ENCODE measurements around the gene LRRC46.

- TF ChIP-seq TAF1 (IDR thresholded peaks at IDR 0.05; ENCODE audit: low read depth, low read length) (no peak), POLR2A (IDR thresholded peaks at IDR 0.05; ENCODE audit: low read depth, low read length) (no peak), POLR2AphosphoS5 (IDR thresholded peaks at IDR 0.05; ENCODE audit: low read depth, low read length) (no peak), PAX5 (IDR thresholded peaks at IDR 0.05; ENCODE audit: insufficient read depth, low read length, severe bottlenecking) (no peak)
These were observed 14.2 kb downstream of the LRRC46 start for GRCh38 chr17:47845716-47846075.

Data from GM12891 (cell line).